Adrenal gland (tissue), 5 donors: ENCODE results near the gene SMIM23.

Source experiments
- POLR2A ChIP-seq, 2 donors: fragments of 450-650 bp; IDR thresholded peaks; one replicate each; pipeline ENCODE4 v1.6.1; 2017; ENCODE audit warnings: antibody characterized with exemption in 2 of 2, mild to moderate bottlenecking in 2 of 2, moderate library complexity in 1 of 2
- TF ChIP-seq, protein P1 (sequence below), 6 experiments: fragments of 450-650 bp in 4 of 6; fragments of 200-600 bp in 2 of 6; sonication (generic) in 1 of 6; IDR thresholded peaks; 1 replicate in 5 of 6; 2 replicates in 1 of 6; pipeline versions ENCODE4 v1.5.1 to v1.8.0; 2016 to 2021; ENCODE audit warnings: antibody characterized with exemption in 6 of 6, mild to moderate bottlenecking in 2 of 6, moderate library complexity in 1 of 6
- donor health status: DM: no; HTN: no; CAD: no.

DNA sequence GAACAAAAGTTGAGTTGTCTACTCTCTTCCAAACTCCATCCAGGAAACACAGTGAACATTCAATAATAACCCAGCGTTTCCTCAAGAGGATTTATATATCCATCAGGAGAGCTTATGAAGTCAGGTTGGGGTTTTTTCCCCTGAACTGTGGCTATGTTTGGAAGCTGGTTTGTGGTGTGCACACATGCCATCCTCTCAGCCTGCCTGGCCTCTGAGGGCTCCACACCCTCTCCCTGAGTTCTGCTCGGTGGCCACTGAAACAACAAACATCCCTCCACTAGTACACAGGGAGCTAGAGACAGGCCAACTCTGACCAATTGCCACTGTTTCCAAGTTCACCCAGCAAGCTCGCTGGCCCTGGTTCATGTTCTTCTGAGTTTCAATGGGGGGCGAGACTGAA, 35.7 kb downstream of the SMIM23 start:
- TF ChIP-seq, protein P1, sequence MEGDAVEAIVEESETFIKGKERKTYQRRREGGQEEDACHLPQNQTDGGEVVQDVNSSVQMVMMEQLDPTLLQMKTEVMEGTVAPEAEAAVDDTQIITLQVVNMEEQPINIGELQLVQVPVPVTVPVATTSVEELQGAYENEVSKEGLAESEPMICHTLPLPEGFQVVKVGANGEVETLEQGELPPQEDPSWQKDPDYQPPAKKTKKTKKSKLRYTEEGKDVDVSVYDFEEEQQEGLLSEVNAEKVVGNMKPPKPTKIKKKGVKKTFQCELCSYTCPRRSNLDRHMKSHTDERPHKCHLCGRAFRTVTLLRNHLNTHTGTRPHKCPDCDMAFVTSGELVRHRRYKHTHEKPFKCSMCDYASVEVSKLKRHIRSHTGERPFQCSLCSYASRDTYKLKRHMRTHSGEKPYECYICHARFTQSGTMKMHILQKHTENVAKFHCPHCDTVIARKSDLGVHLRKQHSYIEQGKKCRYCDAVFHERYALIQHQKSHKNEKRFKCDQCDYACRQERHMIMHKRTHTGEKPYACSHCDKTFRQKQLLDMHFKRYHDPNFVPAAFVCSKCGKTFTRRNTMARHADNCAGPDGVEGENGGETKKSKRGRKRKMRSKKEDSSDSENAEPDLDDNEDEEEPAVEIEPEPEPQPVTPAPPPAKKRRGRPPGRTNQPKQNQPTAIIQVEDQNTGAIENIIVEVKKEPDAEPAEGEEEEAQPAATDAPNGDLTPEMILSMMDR (IDR thresholded peaks at IDR 0.05), result no peak
- TF ChIP-seq POLR2A (IDR thresholded peaks at IDR 0.05), result no peak
